GM18907 (cell line): ENCODE measurements around the gene HECW1.
"Not testable (repeated sequence)": the region's sequence is repeated elsewhere in the genome, so short reads cannot be mapped to it uniquely, and the experiment has no call there.

ENCODE experiments used
- ATAC-seq: cut with Tn5 transposase; IDR thresholded peaks from one replicate; pipeline ENCODE4 v1.9.1; 2021; ENCODE audit warnings: mild to moderate bottlenecking, moderate library complexity; ENCODE audit not compliant: unreplicated experiment

The HECW1 gene

DNA sequence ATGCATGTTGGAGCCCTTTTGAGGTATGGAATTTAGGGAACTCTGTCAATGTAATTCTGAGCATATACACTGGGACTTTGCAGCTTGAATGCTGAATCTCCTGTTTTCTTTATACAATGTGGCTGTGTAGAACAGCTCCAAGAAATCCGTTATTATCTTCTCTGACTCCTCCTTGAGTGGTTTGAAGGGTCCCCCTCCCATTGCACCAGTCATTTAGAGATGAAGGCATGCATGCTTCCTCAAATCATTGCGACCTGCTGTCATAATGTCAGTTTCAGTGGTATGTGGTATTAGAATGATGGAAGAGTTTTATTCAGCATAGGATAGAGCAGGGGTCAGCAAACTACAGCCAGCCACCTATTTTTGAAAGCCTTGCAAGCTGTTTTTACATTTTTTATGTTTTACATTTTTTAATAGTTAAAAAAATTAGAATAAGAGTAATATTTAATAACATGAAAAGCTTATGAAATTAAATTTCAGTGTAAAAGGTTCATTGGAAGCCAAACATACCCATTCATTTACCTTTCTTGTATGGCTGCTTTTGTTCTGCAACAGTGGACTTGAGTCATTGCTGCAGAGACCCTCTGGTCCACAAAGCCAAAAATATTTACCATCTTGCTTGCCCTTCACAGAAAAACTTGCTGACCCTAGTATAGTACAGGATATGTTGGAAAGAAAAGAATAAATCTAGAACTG, 478.6 kb downstream of the HECW1 start:
- peak; percentile 66 for ATAC-seq

DNA sequence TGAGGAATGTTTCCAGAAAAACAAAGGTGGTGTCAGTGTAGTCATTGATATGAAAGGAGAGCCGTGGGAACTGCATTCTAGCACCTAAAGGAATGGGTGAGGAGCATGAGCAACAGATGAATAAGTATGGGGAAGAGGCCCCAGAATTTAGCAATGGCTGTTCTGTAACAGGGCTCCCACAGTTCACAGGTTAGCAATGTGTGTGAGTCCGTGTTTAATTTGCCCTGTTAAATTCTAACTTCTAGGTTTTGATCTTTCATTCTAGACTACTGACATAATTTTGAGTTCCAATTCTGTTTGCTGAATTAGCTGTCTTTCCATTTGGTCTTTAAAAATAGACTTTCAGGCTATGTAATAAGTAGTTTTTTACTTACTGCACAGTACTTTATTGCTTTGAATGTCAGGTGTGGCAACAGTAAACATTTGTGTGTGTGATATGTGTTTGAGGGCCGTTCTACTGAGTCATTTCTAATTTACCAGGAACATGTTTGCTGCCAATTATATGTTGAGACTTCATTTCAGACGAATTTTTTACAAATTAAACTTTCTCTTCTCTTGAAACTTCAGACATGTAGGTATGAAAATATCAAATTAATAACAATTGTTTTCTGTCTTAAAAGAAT, 479.2 kb downstream of the HECW1 start:
- ATAC-seq: peak; percentile 31

DNA sequence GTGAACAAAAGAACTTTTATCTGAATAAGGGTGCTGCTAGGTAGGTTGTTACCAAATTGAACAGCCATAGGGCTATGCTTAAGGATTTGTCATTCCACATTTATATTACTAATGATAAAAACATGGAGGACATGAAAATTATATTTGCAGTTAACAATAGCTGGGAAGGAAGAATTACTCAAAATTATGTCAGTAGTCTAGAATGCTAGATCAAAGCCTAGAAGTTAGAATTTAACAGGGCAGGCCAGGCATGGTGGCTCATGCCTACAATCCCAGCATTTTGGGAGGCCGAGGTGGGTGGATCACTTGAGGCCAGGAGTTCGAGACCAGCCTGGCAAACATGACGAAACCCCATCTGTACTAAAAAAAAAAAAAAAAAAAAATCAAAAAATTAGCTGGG, 479.9 kb downstream of the HECW1 start:
- ATAC-seq: no peak

DNA sequence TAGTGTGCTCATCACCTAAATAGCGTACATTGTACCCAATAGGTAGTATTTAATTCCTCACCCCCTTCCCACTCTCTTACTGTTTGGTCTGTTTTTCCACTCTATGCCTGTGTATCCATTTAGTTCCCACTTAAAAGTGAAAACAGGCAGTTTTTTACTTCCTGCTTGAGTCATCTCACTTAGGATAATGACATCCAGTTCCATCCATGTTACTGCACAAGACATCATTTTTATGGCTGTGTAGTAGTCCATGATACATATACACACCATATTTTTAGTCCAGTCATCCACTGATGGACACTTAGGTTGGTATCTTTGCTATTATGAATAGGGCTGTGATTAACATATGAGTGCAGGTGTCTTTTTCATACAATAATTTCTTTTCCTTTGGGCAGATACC, 480.6 kb downstream of the HECW1 start:
- no peak for ATAC-seq

DNA sequence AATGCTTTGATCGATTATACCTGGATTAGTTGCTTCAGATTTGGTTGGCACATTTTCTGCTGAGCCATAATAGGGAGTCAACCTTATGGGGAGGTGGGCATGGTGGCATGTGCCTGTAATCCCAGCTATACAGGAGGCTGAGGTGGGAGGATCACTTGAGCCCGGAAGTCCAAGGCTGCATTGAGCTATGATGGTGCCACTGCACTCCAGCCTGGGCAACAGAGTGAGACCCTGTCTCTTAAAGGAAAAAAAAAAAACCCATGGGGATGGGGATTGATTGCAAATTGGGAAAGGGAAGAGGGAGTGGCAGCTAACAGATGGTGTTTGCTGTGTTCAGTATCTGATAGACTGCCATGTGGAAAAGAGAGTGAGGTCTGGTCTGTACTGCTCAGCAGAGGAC, 481.6 kb downstream of the HECW1 start:
- no peak for ATAC-seq

DNA sequence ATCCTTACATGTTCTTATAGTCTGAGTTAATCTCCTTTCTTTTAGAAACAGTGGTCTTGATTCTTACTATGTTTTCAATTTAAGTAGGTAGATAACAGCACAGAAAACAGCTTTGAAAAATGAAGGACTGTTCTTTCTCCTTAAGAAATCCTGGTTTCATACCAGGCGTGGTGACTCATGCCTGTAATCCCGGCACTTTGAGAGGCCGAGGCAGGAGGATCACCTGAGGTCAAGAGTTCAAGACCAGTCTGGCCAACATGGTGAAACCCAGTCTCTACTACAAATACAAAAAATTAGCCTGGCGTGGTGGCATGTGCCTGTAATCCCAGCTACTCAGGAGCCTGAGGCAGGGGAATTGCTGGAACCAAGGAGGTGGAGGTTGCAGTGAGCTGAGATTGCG, 484.0 kb downstream of the HECW1 start:
- not testable (repeated sequence) for ATAC-seq

DNA sequence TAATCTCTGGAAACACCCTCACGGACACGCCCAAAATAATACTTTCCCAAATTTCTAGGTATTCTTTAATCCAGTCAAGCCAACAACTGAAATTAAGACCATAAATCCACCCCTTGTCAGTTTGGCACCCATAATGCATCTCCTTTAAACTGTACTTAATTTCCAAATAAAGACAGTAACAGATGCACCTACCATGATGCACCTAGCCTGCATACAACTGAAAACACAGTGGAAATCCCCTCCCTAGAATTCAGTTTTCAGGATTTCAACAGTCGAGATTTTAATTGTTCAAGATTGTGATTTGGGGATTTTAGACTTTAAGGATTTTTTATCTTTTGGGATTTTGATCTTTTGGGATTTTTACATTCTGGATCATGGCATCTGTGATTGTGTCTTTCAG, 487.6 kb downstream of the HECW1 start:
- ATAC-seq: no peak

DNA sequence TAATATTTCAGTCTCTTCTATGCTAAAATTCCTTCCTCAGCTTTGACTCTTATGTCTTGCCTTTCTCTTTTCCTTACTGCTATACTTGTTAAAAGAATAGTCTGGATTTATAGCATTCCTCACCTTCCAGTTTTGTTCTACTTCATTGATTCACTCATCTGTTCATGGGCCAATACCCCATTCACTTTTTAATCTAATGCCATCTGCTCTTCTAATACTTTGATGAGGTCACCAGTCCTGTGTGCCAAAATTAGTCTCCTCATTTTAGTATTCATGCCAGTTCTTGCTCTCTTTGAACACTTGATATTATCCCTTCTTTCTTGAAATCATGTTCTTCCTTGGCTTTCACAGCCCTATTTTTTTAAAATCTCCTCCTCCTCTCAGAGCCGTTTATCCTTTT, 489.8 kb downstream of the HECW1 start:
- no peak for ATAC-seq

DNA sequence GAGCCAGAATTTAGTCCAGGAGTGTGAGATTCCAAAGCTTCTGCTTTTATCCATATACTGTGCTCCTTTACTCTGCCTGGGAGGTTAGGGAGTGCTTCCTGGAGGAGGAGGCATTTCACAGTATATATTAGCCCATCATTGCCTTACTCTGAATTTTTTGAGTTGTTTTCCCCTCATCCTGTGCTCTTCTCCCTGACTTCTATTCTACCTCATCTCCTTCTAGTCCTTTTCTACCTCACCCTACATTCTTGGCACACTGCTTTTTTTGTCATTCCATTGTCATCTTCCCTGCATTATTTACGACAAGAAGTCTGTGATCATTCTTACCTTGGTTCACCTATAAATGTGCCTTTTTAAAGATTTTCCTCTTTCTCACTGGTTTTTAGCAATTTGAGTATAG, 491.8 kb downstream of the HECW1 start:
- ATAC-seq: no peak

DNA sequence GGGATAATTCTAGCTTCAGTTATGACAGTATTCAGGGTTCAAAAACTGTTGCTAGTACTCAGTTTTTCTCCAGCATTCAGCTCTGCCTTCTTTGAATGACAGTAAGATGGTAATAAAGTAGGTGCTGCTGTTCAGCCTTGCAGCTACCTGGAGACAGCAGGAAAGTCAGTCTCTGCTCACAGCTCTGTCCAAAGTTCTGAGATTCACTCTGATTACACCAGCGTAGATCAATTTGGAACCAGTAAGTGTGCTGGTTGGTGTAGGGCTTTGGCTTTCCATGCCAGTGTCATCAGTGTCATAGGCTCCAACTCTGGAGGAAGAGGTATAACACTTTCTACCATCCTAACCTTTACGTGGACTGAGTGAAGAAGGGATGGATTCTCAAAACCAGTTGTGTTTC, 496.6 kb downstream of the HECW1 start:
- ATAC-seq: no peak

DNA sequence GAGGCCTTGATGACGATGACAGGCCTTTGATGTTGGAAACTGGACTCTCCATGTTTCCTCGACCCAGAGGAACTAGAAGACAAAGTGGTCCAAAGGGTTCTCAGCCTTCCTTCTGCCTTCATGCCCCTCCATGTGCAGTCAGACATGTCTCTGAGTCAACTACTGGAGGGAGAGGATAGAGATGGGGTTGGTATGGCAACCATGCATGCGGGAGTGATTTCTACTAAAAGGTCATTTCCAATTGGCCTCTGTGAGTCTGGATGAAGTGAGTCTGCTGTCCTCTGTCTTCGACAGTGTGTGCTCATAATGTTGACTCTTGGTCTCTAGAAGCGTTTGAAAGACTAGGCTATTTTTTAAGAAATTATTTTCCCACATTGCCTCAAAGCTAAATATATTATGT, 499.7 kb downstream of the HECW1 start:
- no peak for ATAC-seq

DNA sequence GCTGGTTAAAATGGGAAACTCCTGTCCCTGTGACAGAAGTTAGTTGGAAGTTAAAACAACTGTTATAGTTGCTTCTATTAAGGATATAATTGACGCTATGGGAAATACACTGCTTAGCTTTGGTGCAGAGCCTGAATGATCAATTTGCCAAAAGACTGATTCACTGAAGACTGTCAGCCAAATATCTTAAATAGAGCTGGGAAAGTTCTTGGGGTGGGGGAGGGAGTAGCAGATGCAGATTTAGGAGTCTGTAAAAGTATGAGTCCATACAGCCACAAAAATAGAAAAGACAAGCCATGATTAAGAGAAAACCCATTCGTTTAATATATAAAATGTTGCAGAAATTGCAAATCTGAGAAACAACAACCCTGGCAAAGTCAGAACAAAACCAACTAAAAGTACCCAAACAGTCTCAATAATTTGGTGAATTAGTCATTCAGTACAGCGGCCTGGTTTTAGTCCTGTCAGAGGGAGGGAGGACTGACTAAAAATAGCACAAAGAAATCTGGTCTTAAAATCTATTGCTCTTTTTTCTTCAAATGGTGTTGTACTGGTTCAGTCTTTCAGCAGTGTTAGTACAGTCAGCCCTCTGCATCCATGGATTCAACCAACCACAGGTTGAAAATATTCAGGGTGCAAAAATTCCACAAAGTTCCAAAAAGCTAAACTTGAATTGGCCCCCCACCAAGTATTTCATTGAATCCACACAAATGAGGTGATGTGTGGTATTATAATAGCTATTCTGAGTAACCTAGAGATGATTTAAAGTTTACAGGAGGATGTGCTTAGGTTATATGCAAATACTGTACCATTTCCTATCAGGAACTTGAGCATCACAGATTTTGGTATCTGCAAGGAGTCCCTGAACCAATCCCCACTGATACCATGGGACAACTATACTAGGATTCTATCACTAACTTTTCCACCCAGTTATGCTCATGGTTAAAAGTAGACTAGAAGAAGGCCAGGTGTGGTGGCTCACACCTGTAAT, 500.4 kb downstream of the HECW1 start:
- peak; percentile 71 for ATAC-seq
